Measurements from ENCODE around the gene VEGFB.

GRCh38 chr11:64262271-64263002, 28.1 kb downstream of the VEGFB start:
- TF ChIP-seq CTCF (IDR thresholded peaks at IDR 0.05) (no peak), POLR2A (IDR thresholded peaks at IDR 0.05) (no peak)

Data from Peyer's patch (tissue), 4 donors.